Measurements from ENCODE around the gene GPRC5D. TPM values are rescaled to one million over a fixed set of nuclear protein-coding genes. Genes with fewer than 3 reads are reported as not detected.

The GPRC5D gene
- total and polyA plus RNA-seq, 9 of the 15 experiments (the other 6 are each of a cell fraction or from before 2014, with no cell fraction given): 1.0 to 1.1 TPM; not detected in 7

- Histone ChIP-seq H3K9ac (ENCODE audit: insufficient read depth in 1 of 2, low read depth in 2 of 2, low read length in 2 of 2) (no peak overlapping the region), H3K4me3 (no peak overlapping the region), H3K4me2 (ENCODE audit: insufficient read depth, low read length) (no peak overlapping the region), H3K9me3 (replicated peaks; ENCODE audit: control insufficient read depth, insufficient read depth, low read depth, low read length) (no peaks in the 10 kb centered on the region), H3K79me2 (ENCODE audit: control insufficient read depth, insufficient read depth, low read length) (no peaks in the 10 kb centered on the region), H3K36me3 (ENCODE audit: control insufficient read depth, insufficient read depth, low read length) (peaks cover 3% of the 10 kb centered on the region; the same call in 2 of the 3 replicates), H3K4me1 (replicated peaks in 1 of 2; ENCODE audit: control insufficient read depth in 2 of 2, insufficient read depth in 2 of 2, low read length in 2 of 2) (no peaks in the 10 kb centered on the region; a peak in 1 of 5 replicates), H3K9me1 (ENCODE audit: control insufficient read depth, insufficient read depth, low read length) (no peaks in the 10 kb centered on the region), H2AFZ (ENCODE audit: low read depth, low read length) (no peak overlapping the region), H3K27me3 (ENCODE audit: control insufficient read depth in 2 of 2, insufficient read depth in 2 of 2, low read length in 2 of 2) (no peaks in the 10 kb centered on the region), H4K20me1 (replicated peaks; ENCODE audit: control insufficient read depth, insufficient read depth, low read length) (no peaks in the 10 kb centered on the region), H3K27ac (ENCODE audit: extremely low read depth, low read depth, low read length) (no peak overlapping the region)
- FAIRE-seq (no peak), DNase-seq (ENCODE audit: extremely low read depth in 1 of 4, low spot score in 3 of 4) (no peak), ATAC-seq (no peak)
- ChIA-PET POLR2A (no interaction called here), CTCF (ENCODE audit: low intra/inter-chr PET ratio) (no interaction called here)
- 100% methylated on average over 2 of the region's 2 CpGs for WGBS (ENCODE audit: insufficient coverage, low coverage, missing lambda C conversion rate)
- in situ Hi-C loops (cut with MboI) (no loop called here), intact Hi-C loops (cut with micrococcal nuclease) (no loop called here)
- no TSS peak for BruUV-seq (replicated peaks)
- TF ChIP-seq RBBP5 (IDR thresholded peaks at IDR 0.05; ENCODE audit: borderline replicate concordance, insufficient read depth, low read length, poor library complexity, severe bottlenecking) (no peak), ZNF436 (CRISPR knock-in tag; IDR thresholded peaks at IDR 0.05) (no peak), ZNF3 (CRISPR knock-in tag; IDR thresholded peaks at IDR 0.05) (no peak), DPF2 (IDR thresholded peaks at IDR 0.05) (no peak), KLF16 (IDR thresholded peaks at IDR 0.05) (no peak), ZNF639 (CRISPR knock-in tag; conservative IDR thresholded peaks at IDR 0.05 in 1 of 2, IDR thresholded peaks at IDR 0.05 in 1 of 2) (no peak), MBD2 (IDR thresholded peaks at IDR 0.05; ENCODE audit: borderline replicate concordance, low read depth) (no peak), ZNF77 (CRISPR knock-in tag; IDR thresholded peaks at IDR 0.05) (no peak), NR2F6 (CRISPR knock-in tag; IDR thresholded peaks at IDR 0.05) (no peak), ZNF766 (CRISPR knock-in tag; conservative IDR thresholded peaks at IDR 0.05) (no peak), ZNF124 (CRISPR knock-in tag; IDR thresholded peaks at IDR 0.05) (no peak), SIX5 (IDR thresholded peaks at IDR 0.05; ENCODE audit: borderline replicate concordance in 1 of 2, insufficient read depth in 1 of 2, low read depth in 1 of 2, low read length in 2 of 2) (no peak), HMGXB4 (CRISPR knock-in tag; IDR thresholded peaks at IDR 0.05) (no peak), ZFPM2 (CRISPR knock-in tag; IDR thresholded peaks at IDR 0.05) (no peak)
- TF ChIP-seq, protein P1, sequence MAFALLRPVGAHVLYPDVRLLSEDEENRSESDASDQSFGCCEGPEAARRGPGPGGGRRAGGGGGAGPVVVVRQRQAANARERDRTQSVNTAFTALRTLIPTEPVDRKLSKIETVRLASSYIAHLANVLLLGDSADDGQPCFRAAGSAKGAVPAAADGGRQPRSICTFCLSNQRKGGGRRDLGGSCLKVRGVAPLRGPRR (CRISPR knock-in tag; IDR thresholded peaks at IDR 0.05): no peak
These were observed 21.0 kb upstream of the GPRC5D start for GRCh38 chr12:12973019-12973418.
